M059J (cell line): ENCODE data around the gene FUT1. TPM values are rescaled to one million over a fixed set of nuclear protein-coding genes. Genes with fewer than 3 reads are reported as not detected.
"Not testable (repeated sequence)": the region's sequence is repeated elsewhere in the genome, so short reads cannot be mapped to it uniquely, and the experiment has no call there.

ENCODE experiments used
- DNase-seq: peaks from one replicate; pipeline ENCODE4 v3.0.0-alpha.2; 2012; ENCODE audit warnings: low read depth
- total RNA-seq: library from RNA; depleted of rRNA; stranded (reverse); fragments of >200 nt; shearing (Covaris generic); gene quantifications from 2 replicates; pipeline ENCODE4 v1.2.3, GENCODE V29; 2014; rRNA removed

Gene FUT1
- total RNA-seq, 1 experiment from 2014 or later: 0.15 TPM

- not testable (repeated sequence) for DNase-seq
Observed at GRCh38 chr19:48718106-48718505, 34.3 kb downstream of the FUT1 start.

DNA sequence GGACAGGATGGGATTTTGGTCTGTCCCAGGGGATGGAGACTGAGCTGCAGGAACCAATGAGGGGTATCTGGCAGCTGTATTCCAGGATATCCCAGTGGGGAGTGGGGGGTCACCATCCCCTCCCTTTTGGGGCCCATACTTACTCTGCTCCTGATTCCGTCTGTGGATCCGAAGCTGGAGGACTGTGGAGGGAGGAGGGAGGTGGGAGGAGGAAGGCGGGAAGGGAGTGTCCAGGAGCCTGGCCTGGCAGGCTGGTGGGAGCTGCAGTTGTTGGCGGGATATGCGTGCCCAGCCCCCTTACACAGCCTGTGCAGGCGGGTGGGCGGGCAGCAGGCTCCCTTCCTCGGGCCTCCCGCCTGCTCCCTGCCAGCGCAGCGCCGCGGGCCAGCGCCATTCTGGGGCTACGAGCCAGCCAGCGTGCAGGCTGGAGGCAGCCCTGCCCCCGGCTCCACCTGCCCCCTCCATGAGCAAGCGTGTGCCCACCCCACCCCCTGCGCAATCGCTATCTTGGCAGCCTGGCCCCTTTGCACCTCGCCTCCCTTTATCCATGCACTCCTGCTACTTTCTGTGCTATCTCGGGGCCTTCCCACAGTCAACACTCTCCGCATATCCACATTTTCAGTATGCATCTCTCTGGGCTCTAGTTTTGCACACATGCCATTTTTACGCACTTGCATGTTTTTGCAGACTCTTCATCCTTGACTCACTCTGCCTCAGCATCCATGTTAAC, 35.7 kb downstream of the FUT1 start:
- DNase-seq: peak; percentile 45

DNA sequence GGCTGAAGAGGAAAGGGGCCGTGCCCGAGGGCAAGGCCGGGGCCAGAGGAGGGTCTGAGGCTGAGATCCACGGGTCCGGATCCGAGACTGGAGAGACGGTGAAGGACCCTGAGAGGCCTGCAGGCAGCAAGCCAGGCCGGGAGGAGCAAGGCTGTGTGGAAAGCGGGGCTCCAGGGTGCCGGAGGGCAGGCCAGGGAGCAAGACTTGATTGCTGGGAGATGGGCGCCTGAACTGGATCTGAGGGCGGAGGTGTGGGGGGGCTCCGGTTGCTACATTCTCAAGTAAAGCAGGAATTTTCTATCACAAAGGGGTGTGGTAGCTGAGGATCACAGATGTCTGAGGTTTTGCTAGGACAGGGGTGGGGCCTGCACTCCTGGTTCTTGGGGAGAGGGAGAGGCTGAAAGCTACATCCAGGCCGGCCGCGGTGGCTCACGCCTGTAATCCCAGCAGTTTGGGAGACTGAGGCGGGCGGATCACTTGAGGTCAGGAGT, 36.7 kb downstream of the FUT1 start:
- DNase-seq: no peak

DNA sequence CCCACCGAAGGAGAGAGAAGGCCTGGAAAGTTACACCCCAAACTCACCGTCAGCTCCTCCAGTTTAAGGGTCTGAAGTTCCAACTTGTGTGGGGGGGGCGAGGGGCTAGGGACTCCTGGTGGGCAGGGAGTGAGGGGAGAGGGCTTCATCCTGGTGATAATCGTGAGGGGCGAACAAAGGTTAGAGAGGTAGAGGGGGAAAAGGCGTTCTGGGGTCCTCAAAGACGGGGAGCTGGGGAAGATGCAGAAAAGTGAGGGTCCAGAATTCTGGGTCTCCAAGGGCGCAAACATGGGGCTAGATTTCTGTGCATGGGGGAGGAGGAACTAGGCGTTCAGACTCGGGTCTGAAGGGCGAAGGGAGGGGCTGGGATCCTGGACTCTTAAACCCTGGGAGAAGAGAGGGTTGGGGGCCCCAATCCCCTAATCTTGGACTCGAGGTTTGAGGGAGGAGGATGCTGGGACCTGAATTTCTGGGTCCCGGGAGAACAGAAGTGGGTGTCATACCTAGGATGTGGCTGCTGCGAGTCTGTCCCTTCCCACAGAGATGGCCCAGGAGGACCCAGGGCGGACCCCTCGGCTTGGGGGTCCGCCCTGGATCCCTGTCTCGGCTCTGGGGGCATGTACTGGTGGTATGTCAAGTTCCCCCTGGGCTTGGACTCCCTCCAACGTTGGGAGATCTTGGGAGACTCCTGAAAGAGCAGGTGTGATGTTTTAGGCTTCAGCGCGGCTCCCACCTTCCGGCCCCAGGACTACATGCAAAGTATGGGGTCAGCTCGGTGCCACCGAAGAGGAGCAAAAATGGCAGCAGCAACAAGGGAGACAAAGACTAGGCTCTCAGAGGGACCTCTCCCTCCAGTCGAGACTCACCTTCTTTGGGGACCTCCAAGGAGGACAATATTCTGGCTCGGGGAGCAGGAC, 37.4 kb downstream of the FUT1 start:
- DNase-seq: no peak

- DNase-seq: peak; percentile 99
Observed at GRCh38 chr19:48713864-48714755, 38.3 kb downstream of the FUT1 start.

DNA sequence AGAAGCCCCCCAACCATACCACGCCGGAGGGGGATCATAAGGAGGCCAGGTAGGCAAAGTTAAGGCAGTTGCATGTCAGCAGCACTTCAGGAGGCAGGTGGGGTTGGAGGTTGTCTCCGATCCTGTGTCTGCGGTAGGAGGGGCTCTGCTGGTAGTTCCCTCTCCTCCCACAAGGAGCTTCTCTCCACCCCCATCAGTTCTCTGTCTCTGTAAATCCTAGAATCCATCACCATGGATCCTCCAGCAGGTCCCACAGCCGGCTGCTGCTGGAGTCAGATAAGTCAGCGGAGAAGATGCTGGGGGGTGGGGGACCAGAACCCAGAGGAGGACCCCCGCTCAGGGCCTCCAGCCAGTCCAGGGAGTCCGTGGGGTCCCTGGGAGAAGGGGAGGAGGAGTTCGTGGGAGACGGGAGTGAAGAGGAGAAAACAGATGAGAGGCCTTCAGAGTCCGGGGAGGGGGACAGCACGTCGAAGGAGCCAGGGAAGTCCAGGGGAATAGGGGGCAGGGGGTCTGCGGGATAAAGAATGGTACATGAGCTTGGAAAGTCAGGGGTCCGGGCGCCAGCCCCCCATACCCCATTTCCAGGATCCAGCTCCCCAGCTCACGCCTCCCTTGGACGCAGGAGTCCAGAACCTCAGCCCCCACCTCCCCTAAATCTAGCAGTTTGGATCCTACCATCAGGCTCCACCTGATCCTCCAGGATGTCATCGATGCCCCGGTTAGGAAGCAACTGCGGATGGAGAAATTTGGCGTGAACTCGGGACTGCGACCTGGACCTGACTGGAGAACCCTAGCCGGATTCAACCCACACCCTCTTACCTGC, 39.2 kb downstream of the FUT1 start:
- no peak for DNase-seq

DNA sequence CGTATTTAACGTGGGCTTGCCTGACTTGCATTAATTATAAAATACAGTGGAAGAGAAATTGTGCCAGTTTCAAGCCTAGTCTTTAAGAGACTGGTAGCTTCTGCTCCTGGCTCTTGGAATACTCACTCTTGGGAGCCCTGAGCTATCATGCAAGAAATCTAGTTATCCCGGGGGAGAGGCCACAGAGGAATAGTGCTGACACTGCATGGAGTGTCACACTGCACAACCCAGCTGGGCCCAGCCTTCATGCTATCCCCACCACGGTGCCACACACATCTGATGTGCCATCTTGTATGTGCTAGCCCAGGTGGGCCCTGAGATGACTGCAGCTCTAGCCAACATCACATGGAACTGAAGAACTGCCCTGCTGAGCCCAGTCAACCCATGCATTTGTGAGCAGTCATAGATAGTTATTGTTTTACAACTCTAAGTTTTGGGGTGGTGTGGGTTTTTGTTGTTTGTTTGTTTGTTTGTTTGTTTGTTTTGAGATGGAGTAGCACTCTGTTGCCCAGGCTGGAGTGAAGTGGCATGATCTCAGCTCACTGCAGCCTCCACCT, 41.3 kb downstream of the FUT1 start:
- no peak for DNase-seq

- DNase-seq: no peak
Observed at GRCh38 chr19:48708471-48708870, 44.0 kb downstream of the FUT1 start.

GRCh38 chr19:48705431-48705830, 47.0 kb downstream of the FUT1 start:
- DNase-seq: no peak

DNA sequence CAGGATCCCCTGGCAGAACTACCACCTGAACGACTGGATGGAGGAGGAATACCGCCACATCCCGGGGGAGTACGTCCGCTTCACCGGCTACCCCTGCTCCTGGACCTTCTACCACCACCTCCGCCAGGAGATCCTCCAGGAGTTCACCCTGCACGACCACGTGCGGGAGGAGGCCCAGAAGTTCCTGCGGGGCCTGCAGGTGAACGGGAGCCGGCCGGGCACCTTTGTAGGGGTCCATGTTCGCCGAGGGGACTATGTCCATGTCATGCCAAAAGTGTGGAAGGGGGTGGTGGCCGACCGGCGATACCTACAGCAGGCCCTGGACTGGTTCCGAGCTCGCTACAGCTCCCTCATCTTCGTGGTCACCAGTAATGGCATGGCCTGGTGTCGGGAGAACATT, 49.1 kb downstream of the FUT1 start:
- DNase-seq: no peak

- DNase-seq: no peak
Observed at GRCh38 chr19:48702701-48703100, 49.7 kb downstream of the FUT1 start.

DNA sequence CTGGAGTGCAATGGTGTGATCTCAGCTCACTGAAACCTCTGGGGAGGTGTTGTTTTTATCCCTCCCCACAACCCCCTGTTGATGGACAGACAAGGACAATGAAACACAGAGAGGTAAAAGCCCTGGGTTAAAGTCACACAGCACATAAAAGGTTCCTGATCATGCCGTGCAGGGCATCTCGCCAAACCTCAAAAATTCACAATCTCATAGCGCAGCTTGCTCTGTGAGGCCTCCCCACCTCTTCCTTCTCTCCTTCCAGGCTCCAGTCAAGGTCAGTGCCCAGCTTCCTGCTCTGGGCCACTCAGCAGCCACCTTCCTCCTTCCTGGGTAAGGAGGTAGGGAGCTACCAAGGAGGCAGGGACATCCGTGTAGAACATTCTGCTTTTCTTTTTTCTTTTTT, 54.4 kb downstream of the FUT1 start:
- peak; percentile 86 for DNase-seq

Other genes with a start within 250 kb of the FUT1 start
- 0.17 TPM in 1 of 2 replicates, not detected in the other for gene LMTK3, start 240.8 kb downstream of the FUT1 start, total RNA-seq
- not detected in 2 replicates for gene SULT2B1, start 200.5 kb downstream of the FUT1 start, total RNA-seq
- gene SPACA4, start 145.9 kb downstream of the FUT1 start, total RNA-seq: not detected in 2 replicates
- gene FAM83E, start 137.6 kb downstream of the FUT1 start, total RNA-seq: 0.89 TPM in 1 of 2 replicates, not detected in the other
- gene RPL18, start 133.5 kb downstream of the FUT1 start, total RNA-seq: 1,286 and 1,602 TPM in 2 replicates
- 2.9 and 5.4 TPM in 2 replicates for gene SPHK2, start 133.1 kb downstream of the FUT1 start, total RNA-seq
- gene DBP, start 115.3 kb downstream of the FUT1 start, total RNA-seq: 18.5 and 20.1 TPM in 2 replicates
- 1.9 and 5.1 TPM in 2 replicates for gene CA11, start 106.5 kb downstream of the FUT1 start, total RNA-seq
- gene NTN5, start 79.6 kb downstream of the FUT1 start, total RNA-seq: 0.05 and 0.79 TPM in 2 replicates
- gene FUT2, start 56.7 kb downstream of the FUT1 start, total RNA-seq: not detected in 2 replicates
- 0.81 and 1.0 TPM in 2 replicates for gene MAMSTR, start 32.9 kb downstream of the FUT1 start, total RNA-seq
- gene RASIP1, start 12.0 kb downstream of the FUT1 start, total RNA-seq: 0.20 TPM in 1 of 2 replicates, not detected in the other
- not detected in 2 replicates for gene IZUMO1, start 5.7 kb downstream of the FUT1 start, total RNA-seq
- 0.37 TPM in 1 of 2 replicates, not detected in the other for gene FGF21, start 2.9 kb upstream of the FUT1 start, total RNA-seq
- gene BCAT2, start 58.4 kb upstream of the FUT1 start, total RNA-seq: 41.0 and 54.0 TPM in 2 replicates
- 20.9 and 22.7 TPM in 2 replicates for gene HSD17B14, start 83.8 kb upstream of the FUT1 start, total RNA-seq
- gene PLEKHA4, start 116.0 kb upstream of the FUT1 start, total RNA-seq: 4.3 and 5.0 TPM in 2 replicates
- 31.1 and 40.5 TPM in 2 replicates for gene PPP1R15A, start 119.8 kb upstream of the FUT1 start, total RNA-seq
- gene TULP2, start 146.1 kb upstream of the FUT1 start, total RNA-seq: not detected in 2 replicates
- 236 and 301 TPM in 2 replicates for gene NUCB1, start 147.7 kb upstream of the FUT1 start, total RNA-seq
- gene DHDH, start 181.1 kb upstream of the FUT1 start, total RNA-seq: 0.15 TPM in 1 of 2 replicates, not detected in the other
- gene BAX, start 202.2 kb upstream of the FUT1 start, total RNA-seq: 97.7 and 101 TPM in 2 replicates
- gene FTL, start 212.7 kb upstream of the FUT1 start, total RNA-seq: 3,106 and 3,231 TPM in 2 replicates
- gene GYS1, start 240.7 kb upstream of the FUT1 start, total RNA-seq: 50.1 and 67.3 TPM in 2 replicates
- 275 and 292 TPM in 2 replicates for gene RUVBL2, start 241.2 kb upstream of the FUT1 start, total RNA-seq